ENCODE data around the gene IRF1. TPM values are rescaled to one million over a fixed set of nuclear protein-coding genes. Genes with fewer than 3 reads are reported as not detected.

Gene IRF1
- total and polyA plus RNA-seq, 2 of the 8 experiments (the other 6 are each of a cell fraction or from before 2014, with no cell fraction given), result 4.0 to 8.5 TPM

- H3K18ac ChIP-seq (ENCODE audit: extremely low read depth, low read length), result no peak overlapping the region
- H3K23ac ChIP-seq (ENCODE audit: insufficient read length), result no peak overlapping the region
- no peak overlapping the region for H2AFZ ChIP-seq (ENCODE audit: low read length)
- no peak overlapping the region for H2BK20ac ChIP-seq (ENCODE audit: low read length)
- no peaks in the 10 kb centered on the region for H3K79me1 ChIP-seq (ENCODE audit: low read depth, low read length)
- H3K9ac ChIP-seq (replicated peaks in 1 of 4; ENCODE audit: extremely low read depth in 1 of 4, low read depth in 3 of 4, low read length in 3 of 4), result no peak overlapping the region
- H2BK15ac ChIP-seq (ENCODE audit: low read length), result no peak overlapping the region
- no peak overlapping the region for H4K5ac ChIP-seq (ENCODE audit: insufficient read length, low read depth, low read length)
- H3K4ac ChIP-seq (replicated peaks; ENCODE audit: insufficient read length, low read depth, low read length), result no peak overlapping the region
- H4K91ac ChIP-seq (replicated peaks; ENCODE audit: insufficient read length, low read length), result no peak overlapping the region
- peaks cover 0 to 2% (median 0%) of the 10 kb centered on the region in 4 experiments; a peak in 2 of 7 replicates for H3K4me1 ChIP-seq (replicated peaks in 1 of 4; ENCODE audit: control insufficient read depth in 3 of 4, insufficient read depth in 4 of 4, low read length in 3 of 4)
- H3K56ac ChIP-seq (replicated peaks; ENCODE audit: insufficient read length, low read depth, low read length), result no peak overlapping the region
- no peak overlapping the region for H3K14ac ChIP-seq (ENCODE audit: insufficient read length)
- H3K9me3 ChIP-seq (ENCODE audit: insufficient read depth in 2 of 2, low read depth in 1 of 2, low read length in 1 of 2), result peaks cover 0 to 7% of the 10 kb centered on the region in 2 experiments; a peak in 1 of 4 replicates
- no peak overlapping the region for H2BK120ac ChIP-seq (replicated peaks; ENCODE audit: low read depth, low read length)
- H3K79me2 ChIP-seq (ENCODE audit: control insufficient read depth in 1 of 2, insufficient read depth in 2 of 2, low read length in 2 of 2), result no peaks in the 10 kb centered on the region
- FAIRE-seq (no peak), DNase-seq (ENCODE audit: low read depth in 1 of 2, low spot score in 2 of 2) (no peak)
- H3K4me3 ChIP-seq (ENCODE audit: extremely low read depth in 1 of 4, insufficient read depth in 2 of 4, low read depth in 3 of 4, low read length in 4 of 4), result no peak overlapping the region
- no peak overlapping the region for H2BK5ac ChIP-seq (ENCODE audit: low read depth, low read length)
- H3K27ac ChIP-seq (ENCODE audit: low read depth, low read length), result no peak overlapping the region
- H4K8ac ChIP-seq (ENCODE audit: extremely low read depth, insufficient read depth, low read length), result no peak overlapping the region
- ChIA-PET POLR2A (ENCODE audit: partially characterized antibody) (no interaction called here), CTCF (ENCODE audit: partially characterized antibody) (interaction anchor here (0.5 to 5.3 kb wide), 6 partner anchors 12 to 124 kb away, joined by 3 to 48 read pairs (median 3); no protein-coding TSS in a partner anchor)
- H3K27me3 ChIP-seq (replicated peaks in 1 of 4; ENCODE audit: control insufficient read depth in 3 of 4, extremely low read depth in 1 of 4, insufficient read depth in 3 of 4, low read length in 3 of 4), result no peaks in the 10 kb centered on the region
- H3K36me3 ChIP-seq (ENCODE audit: control insufficient read depth in 2 of 4, insufficient read depth in 4 of 4, low read length in 3 of 4), result no peaks in the 10 kb centered on the region
- TF ChIP-seq SIN3A (conservative IDR thresholded peaks at IDR 0.05 in 1 of 2, IDR thresholded peaks at IDR 0.05 in 1 of 2; ENCODE audit: low read depth in 1 of 2, low read length in 2 of 2) (no peak), POLR2AphosphoS5 (IDR thresholded peaks at IDR 0.05; ENCODE audit: low read depth, low read length) (no peak), RFX5 (IDR thresholded peaks at IDR 0.05; ENCODE audit: borderline replicate concordance, low read depth, low read length) (no peak), KDM4A (IDR thresholded peaks at IDR 0.05; ENCODE audit: low read depth, low read length, severe bottlenecking) (no peak), JUN (IDR thresholded peaks at IDR 0.05; ENCODE audit: low read depth, low read length) (no peak)
- TF ChIP-seq, protein P1, sequence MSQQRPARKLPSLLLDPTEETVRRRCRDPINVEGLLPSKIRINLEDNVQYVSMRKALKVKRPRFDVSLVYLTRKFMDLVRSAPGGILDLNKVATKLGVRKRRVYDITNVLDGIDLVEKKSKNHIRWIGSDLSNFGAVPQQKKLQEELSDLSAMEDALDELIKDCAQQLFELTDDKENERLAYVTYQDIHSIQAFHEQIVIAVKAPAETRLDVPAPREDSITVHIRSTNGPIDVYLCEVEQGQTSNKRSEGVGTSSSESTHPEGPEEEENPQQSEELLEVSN (IDR thresholded peaks at IDR 0.05), result no peak
- TF ChIP-seq, protein P2, sequence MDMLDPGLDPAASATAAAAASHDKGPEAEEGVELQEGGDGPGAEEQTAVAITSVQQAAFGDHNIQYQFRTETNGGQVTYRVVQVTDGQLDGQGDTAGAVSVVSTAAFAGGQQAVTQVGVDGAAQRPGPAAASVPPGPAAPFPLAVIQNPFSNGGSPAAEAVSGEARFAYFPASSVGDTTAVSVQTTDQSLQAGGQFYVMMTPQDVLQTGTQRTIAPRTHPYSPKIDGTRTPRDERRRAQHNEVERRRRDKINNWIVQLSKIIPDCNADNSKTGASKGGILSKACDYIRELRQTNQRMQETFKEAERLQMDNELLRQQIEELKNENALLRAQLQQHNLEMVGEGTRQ (IDR thresholded peaks at IDR 0.05; ENCODE audit: low read length), result no peak
- no peaks in the 10 kb centered on the region for H3K23me2 ChIP-seq (ENCODE audit: low read depth, low read length)
- H2BK12ac ChIP-seq (ENCODE audit: low read depth, low read length), result no peak overlapping the region
- H4K20me1 ChIP-seq (replicated peaks in 1 of 2; ENCODE audit: control insufficient read depth in 1 of 2, insufficient read depth in 2 of 2, low read length in 2 of 2), result no peaks in the 10 kb centered on the region
- H3K4me2 ChIP-seq (ENCODE audit: insufficient read depth in 1 of 2, low read depth in 2 of 2, low read length in 2 of 2), result no peak overlapping the region
- no peak overlapping the region for H2AK5ac ChIP-seq (ENCODE audit: low read depth, low read length)
Measured at GRCh38 chr5:132510076-132510475, 19.5 kb upstream of the IRF1 start.

Measured in H1 (cell line).